ENCODE results near the gene SIDT1.

SIDT1 gene

DNA sequence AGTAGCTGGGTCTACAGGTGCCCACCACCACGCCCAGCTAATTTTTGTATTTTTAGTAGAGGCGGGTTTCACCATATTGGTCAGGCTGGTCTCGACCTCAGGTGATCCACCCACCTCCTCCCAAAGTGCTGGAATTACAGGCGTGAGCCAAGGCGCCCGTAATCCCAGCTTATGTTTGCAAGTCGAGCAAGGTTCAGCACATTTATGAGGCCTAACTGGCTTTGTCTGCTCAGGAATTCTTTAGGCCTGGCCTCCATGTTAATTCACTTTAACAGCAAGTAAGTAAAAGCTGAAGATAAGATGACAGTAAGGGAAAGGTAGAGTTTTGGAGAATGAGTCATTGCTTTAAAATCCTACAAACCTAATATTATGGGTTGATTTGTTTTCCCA lies 24.6 kb downstream of the SIDT1 start:
- ChIA-PET CTCF (no interaction called here), POLR2A (no interaction called here)
- TF ChIP-seq ELF4 (IDR thresholded peaks at IDR 0.05) (no peak), ARNT (IDR thresholded peaks at IDR 0.05) (no peak), SUZ12 (IDR thresholded peaks at IDR 0.05) (no peak), TARDBP (IDR thresholded peaks at IDR 0.05) (no peak), SP1 (IDR thresholded peaks at IDR 0.05) (no peak), ZNF384 (IDR thresholded peaks at IDR 0.05) (no peak), LEF1 (IDR thresholded peaks at IDR 0.05; ENCODE audit: borderline replicate concordance) (no peak), FOXK2 (IDR thresholded peaks at IDR 0.05) (no peak)
- TF ChIP-seq, protein P1, sequence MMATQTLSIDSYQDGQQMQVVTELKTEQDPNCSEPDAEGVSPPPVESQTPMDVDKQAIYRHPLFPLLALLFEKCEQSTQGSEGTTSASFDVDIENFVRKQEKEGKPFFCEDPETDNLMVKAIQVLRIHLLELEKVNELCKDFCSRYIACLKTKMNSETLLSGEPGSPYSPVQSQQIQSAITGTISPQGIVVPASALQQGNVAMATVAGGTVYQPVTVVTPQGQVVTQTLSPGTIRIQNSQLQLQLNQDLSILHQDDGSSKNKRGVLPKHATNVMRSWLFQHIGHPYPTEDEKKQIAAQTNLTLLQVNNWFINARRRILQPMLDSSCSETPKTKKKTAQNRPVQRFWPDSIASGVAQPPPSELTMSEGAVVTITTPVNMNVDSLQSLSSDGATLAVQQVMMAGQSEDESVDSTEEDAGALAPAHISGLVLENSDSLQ (IDR thresholded peaks at IDR 0.05): no peak
- no peak for DNase-seq (ENCODE audit: extremely low spot score)

DNA sequence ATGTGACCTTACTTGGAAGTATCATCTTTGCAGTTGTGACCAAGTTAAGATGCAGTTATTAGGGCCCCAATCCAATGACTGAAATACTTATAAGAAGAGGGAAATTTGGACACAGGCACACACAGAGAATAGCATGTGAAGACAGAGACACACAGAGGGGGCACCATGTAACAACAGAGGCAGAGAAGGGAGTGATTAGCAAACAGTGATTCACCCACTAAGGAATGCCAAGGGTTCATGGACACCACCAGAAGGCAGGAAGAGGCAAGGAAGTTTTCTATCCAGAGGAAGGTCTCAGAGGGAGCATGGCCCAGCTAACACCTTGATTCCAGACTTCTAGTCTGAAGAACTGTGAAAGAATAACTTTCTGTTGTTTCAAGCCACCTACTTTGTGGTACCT lies 25.0 kb downstream of the SIDT1 start:
- TF ChIP-seq L3MBTL2 (conservative IDR thresholded peaks at IDR 0.05): no peak
- no peak for TF ChIP-seq FOXK2 (IDR thresholded peaks at IDR 0.05)
- no peak for TF ChIP-seq NFRKB (IDR thresholded peaks at IDR 0.05)
- TF ChIP-seq BHLHE40 (IDR thresholded peaks at IDR 0.05; ENCODE audit: borderline replicate concordance): no peak
- no peak for TF ChIP-seq FOXA1 (IDR thresholded peaks at IDR 0.05)
- no peak for TF ChIP-seq ARNT (IDR thresholded peaks at IDR 0.05)
- TF ChIP-seq TARDBP (IDR thresholded peaks at IDR 0.05): no peak
- no peak for TF ChIP-seq LEF1 (IDR thresholded peaks at IDR 0.05; ENCODE audit: borderline replicate concordance)
- TF ChIP-seq ELF4 (IDR thresholded peaks at IDR 0.05): no peak
- TF ChIP-seq ZNF384 (IDR thresholded peaks at IDR 0.05): no peak
- TF ChIP-seq SUZ12 (IDR thresholded peaks at IDR 0.05): no peak
- no peak for TF ChIP-seq HDGF (IDR thresholded peaks at IDR 0.05; ENCODE audit: borderline replicate concordance)
- no peak for TF ChIP-seq FOXM1 (IDR thresholded peaks at IDR 0.05; ENCODE audit: borderline replicate concordance)
- TF ChIP-seq SP1 (IDR thresholded peaks at IDR 0.05): no peak
- CTCF ChIA-PET: no interaction called here
- POLR2A ChIA-PET: no interaction called here
- no peak for DNase-seq (ENCODE audit: extremely low spot score)

- no peak for TF ChIP-seq SUZ12 (IDR thresholded peaks at IDR 0.05)
- DNase-seq (ENCODE audit: extremely low spot score): no peak
- ChIA-PET CTCF (no interaction called here), POLR2A (no interaction called here)
Observed at GRCh38 chr3:113559009-113559408, 26.7 kb downstream of the SIDT1 start.

DNA sequence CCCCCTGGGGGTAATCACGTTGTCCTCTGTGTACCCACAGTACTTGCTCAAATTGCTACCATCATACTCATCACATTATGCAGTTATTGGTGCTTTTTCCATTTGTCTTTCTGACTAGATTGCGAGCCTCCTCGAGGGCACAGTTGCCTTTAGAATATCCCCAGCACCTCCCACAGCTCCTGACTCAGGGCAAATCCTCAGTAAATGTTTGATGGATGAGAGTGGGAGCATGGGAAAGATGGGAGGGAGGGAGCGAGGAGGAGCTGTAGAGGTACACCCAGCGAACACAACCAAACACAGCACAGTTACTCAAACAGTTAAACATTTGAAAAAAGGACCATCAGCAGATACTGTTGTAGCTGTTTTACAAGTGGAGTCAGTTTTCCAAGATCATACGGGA lies 27.9 kb downstream of the SIDT1 start:
- ChIA-PET POLR2A (no interaction called here), CTCF (interaction anchor here (0.6 to 1.3 kb wide), 2 partner anchors 44 to 104 kb away, joined by 3 read pairs; no protein-coding TSS in a partner anchor)
- no peak for TF ChIP-seq SUZ12 (IDR thresholded peaks at IDR 0.05)
- TF ChIP-seq TARDBP (IDR thresholded peaks at IDR 0.05): no peak
- no peak for TF ChIP-seq FOXM1 (IDR thresholded peaks at IDR 0.05; ENCODE audit: borderline replicate concordance)
- TF ChIP-seq ZNF384 (IDR thresholded peaks at IDR 0.05): no peak
- TF ChIP-seq HDGF (IDR thresholded peaks at IDR 0.05; ENCODE audit: borderline replicate concordance): no peak
- TF ChIP-seq LEF1 (IDR thresholded peaks at IDR 0.05; ENCODE audit: borderline replicate concordance): no peak
- no peak for TF ChIP-seq FOXA1 (IDR thresholded peaks at IDR 0.05)
- no peak for TF ChIP-seq L3MBTL2 (conservative IDR thresholded peaks at IDR 0.05)
- no peak for TF ChIP-seq NFRKB (IDR thresholded peaks at IDR 0.05)
- TF ChIP-seq ELF4 (IDR thresholded peaks at IDR 0.05): no peak
- TF ChIP-seq, protein P1 (IDR thresholded peaks at IDR 0.05): no peak
- no peak for TF ChIP-seq BHLHE40 (IDR thresholded peaks at IDR 0.05; ENCODE audit: borderline replicate concordance)
- TF ChIP-seq CTBP1 (IDR thresholded peaks at IDR 0.05; ENCODE audit: borderline replicate concordance): no peak
- no peak for TF ChIP-seq SP1 (IDR thresholded peaks at IDR 0.05)
- TF ChIP-seq ARNT (IDR thresholded peaks at IDR 0.05): no peak
- TF ChIP-seq FOXK2 (IDR thresholded peaks at IDR 0.05): no peak
- no peak for DNase-seq (ENCODE audit: extremely low spot score)

GRCh38 chr3:113560831-113561623 lies 28.7 kb downstream of the SIDT1 start:
- TF ChIP-seq NFRKB (IDR thresholded peaks at IDR 0.05) (no peak), HDGF (IDR thresholded peaks at IDR 0.05; ENCODE audit: borderline replicate concordance) (no peak), FOXK2 (IDR thresholded peaks at IDR 0.05) (no peak), FOXA1 (IDR thresholded peaks at IDR 0.05) (no peak), ELF4 (IDR thresholded peaks at IDR 0.05) (no peak), ARNT (IDR thresholded peaks at IDR 0.05) (no peak), FOXM1 (IDR thresholded peaks at IDR 0.05; ENCODE audit: borderline replicate concordance) (no peak), L3MBTL2 (conservative IDR thresholded peaks at IDR 0.05) (no peak), LEF1 (IDR thresholded peaks at IDR 0.05; ENCODE audit: borderline replicate concordance) (no peak), ZNF384 (IDR thresholded peaks at IDR 0.05) (no peak), SUZ12 (IDR thresholded peaks at IDR 0.05) (no peak), SP1 (IDR thresholded peaks at IDR 0.05) (no peak), TARDBP (IDR thresholded peaks at IDR 0.05) (no peak), BHLHE40 (IDR thresholded peaks at IDR 0.05; ENCODE audit: borderline replicate concordance) (no peak), CTBP1 (IDR thresholded peaks at IDR 0.05; ENCODE audit: borderline replicate concordance) (no peak)
- TF ChIP-seq, protein P1 (IDR thresholded peaks at IDR 0.05): no peak
- POLR2A ChIA-PET: no interaction called here
- DNase-seq (ENCODE audit: extremely low spot score): no peak

GRCh38 chr3:113565555-113565954 lies 33.2 kb downstream of the SIDT1 start:
- TF ChIP-seq CTBP1 (IDR thresholded peaks at IDR 0.05; ENCODE audit: borderline replicate concordance) (no peak), TARDBP (IDR thresholded peaks at IDR 0.05) (no peak), ZNF384 (IDR thresholded peaks at IDR 0.05) (no peak), ELF4 (IDR thresholded peaks at IDR 0.05) (no peak)
- TF ChIP-seq, protein P1 (IDR thresholded peaks at IDR 0.05): no peak
- no peak for DNase-seq (ENCODE audit: extremely low spot score)
- ChIA-PET POLR2A (no interaction called here), CTCF (no interaction called here)

More at GRCh38 chr3:113560831-113561623, 28.7 kb downstream of the SIDT1 start:
- CTCF ChIA-PET: interaction anchor here (1.3 kb wide), 1 partner anchor 45 kb away, joined by 3 read pairs; no protein-coding TSS in a partner anchor
